Ramos (cell line): ENCODE data around the gene HEXIM1.
"Not testable (repeated sequence)": the region's sequence is repeated elsewhere in the genome, so short reads cannot be mapped to it uniquely, and the experiment has no call there.

Experiments
- in situ Hi-C: fragments of 300-500 bp; cut with MboI; formaldehyde crosslinking; loops from one replicate; pipeline ENCODE4 v1.14.3; 2022; ENCODE audit warnings: low sequenced_read_pairs; ENCODE audit not compliant: unreplicated experiment

Gene HEXIM1

GRCh38 chr17:45111850-45112249, 36.4 kb upstream of the HEXIM1 start:
- in situ Hi-C loops = no loop called here

DNA sequence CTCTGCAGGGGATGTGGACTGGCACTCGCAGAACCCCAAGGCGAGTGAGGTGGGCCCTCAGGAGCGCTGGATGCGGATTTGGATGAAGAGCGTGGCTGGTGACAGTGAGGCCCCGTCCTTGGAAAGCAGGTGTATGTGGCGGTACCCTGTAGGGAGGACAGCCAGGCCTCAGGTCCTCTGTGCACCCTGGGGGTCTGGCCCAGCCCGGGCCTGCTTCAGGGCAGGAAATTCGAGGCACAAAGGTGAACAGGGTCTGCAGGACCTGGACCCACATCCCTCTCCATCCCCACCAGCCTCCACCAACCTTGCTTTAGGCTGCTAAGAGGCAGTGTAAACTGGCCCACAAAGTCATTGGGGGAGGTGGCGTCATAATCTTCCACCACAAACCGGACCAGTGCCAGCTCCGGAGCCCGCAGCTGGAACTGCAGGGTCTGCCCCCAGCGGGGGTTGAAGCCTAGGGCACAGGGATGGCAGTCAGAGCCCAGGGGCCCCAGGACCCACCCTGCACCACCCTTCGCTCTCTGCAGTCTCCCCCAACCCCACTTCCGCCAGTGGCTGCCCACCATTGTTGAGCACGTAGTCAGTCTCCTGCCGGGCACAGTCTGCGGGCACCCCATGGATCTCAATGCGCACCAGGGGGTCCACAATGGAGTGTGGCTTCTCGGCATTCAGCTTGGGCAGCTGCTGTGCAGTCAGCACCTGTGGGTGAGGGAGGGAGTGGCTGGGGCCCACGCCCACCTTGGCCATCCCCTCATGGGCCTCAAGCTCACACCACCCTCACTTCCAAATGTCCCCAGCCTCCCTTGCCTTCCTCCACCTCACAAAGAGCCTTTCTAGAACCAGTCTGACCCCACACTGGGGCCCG, 35.5 kb upstream of the HEXIM1 start:
- in situ Hi-C loops = no loop called here

GRCh38 chr17:45113424-45113754, 34.9 kb upstream of the HEXIM1 start:
- in situ Hi-C loops = no loop called here

DNA sequence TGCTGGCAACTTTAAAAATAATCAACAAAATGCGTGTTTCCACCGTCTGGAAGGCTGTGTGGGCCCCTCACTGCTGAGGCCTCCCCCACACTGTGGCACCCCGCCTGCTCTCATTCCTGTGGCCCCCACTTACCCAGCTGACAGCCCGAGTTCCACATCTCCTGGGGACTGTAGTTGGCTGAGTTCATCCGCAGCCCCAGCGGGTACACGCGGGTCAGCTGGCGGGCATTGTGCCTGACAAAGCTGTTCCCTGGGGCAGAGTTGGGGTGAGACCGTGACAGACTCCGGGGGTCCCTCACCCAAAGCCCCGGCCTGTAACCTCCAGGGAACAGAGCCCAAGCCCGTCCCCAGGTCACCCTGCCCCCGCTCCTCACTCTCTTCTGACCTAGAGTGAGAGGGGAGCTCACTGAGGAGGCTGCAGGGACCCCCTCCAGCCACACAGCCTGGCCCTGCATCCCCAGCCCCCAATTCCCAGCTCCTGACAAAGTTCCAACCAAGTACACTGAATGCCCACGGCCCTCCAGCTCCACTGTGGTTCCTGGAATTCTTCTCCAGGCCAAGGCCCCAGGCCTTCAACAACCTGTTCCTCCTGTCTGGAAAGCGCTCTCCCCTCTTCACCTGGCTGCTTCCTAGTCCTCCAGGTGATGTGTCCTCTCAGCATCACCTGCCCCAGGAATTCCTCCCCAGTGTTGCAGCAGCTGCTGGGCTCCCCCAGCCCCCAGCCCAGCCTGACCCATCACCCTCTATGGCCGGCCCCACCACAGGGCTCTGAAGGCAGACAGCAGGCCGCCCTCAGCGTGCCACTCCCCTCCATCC, 34.0 kb upstream of the HEXIM1 start:
- in situ Hi-C loops = no loop called here

DNA sequence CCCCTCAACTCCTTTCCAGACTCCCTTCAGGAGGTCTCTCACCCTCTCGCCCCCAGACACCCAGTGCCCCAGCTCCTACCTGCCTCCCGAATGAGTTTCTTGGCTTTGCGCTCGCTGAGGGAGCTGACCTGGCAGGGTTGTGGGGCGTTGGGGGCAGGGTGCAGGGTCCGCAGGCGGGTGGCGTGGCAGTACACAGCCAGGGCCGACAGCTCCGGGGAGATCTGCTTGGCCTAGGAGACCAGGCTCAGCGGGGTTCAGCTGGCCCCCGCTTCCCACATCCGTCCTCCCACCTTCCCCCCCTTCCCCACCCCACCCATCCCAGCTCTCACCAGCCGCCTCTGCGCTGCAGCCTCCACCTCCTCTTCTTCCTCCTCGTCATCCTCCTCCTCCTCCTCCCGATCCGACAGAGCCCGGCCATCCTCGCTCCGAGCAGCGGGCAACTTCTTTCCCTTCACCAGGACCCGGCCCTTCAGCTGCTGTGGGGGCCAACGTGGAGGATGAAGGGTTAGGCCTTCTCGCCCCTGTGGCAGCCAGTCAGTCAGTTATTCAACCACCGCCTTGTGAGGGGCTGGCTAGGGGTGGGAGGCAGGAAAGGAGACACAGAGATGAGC, 33.2 kb upstream of the HEXIM1 start:
- in situ Hi-C loops = no loop called here

- in situ Hi-C loops = no loop called here
Observed at GRCh38 chr17:45115871-45116270, 32.4 kb upstream of the HEXIM1 start.

DNA sequence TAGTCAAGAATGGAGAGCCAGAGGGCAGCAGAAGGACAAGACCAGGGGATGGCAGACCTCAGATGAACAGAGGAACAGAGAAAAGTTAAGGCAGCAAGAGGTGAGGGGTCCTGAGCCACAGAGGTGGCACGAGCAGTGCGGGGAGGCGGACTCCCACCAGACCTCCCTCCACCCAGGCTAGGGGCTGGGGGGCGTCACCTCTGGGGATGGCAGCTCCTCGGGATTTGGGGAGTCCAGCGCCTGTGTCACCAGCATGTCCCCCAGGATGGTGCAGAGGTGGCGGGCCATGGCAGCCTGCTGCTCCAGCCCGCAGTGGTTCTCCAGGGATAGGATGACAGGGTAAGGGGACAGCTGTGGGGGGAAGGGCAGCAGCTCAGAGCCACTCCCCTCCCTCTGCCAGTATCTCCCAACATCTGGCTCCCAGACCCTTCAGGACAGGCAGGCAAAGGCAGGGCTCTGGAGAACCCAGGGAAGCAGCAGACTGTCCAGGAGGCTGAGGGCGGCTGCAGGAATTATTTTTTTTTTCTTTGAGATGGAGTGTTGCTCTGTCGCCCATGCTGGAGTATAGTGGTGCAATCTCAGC, 31.8 kb upstream of the HEXIM1 start:
- in situ Hi-C loops = no loop called here

DNA sequence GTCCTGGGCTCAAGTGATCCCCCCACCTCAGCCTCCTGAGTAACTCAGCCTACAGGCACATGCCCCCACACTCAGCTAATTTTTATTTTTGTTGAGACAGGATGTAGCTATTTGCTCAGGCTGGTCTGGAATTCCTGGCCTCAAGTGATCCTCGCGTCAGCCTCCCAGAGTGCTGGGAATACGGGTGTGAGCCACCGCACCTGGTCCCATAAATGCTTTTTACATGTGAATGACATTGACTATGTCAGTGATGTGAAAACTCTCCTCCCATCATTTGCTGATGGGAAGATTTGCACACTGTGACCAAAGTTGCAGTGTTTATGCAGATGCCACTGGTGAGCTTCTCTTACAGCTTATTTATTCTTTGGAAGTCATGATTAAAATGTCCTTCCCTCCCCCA, 30.9 kb upstream of the HEXIM1 start:
- in situ Hi-C loops = no loop called here

DNA sequence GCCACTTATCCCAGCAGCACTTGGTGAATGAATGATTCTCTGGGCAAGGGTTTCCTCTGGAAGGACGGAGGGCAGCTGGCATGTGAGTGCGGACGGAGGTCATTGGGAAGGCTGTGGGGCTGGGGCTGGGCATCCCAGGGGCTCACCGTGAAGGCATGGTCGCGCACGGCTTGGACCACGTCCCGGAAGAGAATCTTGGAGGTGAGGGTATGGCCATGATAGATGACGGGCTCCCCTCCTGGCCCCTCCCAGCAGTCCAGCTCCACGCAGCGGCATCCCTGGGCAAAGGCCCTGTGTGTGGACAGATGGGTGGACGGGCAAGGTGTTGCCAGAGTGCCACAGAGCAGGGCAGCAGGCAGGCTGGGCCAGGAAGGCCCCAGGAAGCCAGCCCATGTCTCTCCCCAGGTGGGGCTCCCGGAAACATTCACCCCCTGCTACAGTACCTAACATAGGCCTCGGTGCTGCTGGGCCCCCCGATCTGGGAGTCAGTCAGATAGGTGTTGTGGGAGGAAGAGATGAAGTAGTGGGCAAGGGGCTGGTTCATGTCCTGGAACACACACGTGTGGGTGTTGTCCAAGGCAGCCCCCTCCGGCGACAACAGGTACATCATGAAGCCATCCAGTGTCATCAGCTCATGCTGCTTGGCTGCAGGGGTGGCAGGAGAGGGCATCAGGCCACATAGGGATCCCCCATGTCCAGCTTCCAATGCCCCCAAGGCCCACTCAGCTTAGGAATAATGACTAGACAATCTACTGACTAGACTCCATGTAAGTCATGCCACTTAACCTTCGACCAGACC, 30.2 kb upstream of the HEXIM1 start:
- in situ Hi-C loops = no loop called here

GRCh38 chr17:45118691-45119090, 29.6 kb upstream of the HEXIM1 start:
- in situ Hi-C loops = no loop called here

DNA sequence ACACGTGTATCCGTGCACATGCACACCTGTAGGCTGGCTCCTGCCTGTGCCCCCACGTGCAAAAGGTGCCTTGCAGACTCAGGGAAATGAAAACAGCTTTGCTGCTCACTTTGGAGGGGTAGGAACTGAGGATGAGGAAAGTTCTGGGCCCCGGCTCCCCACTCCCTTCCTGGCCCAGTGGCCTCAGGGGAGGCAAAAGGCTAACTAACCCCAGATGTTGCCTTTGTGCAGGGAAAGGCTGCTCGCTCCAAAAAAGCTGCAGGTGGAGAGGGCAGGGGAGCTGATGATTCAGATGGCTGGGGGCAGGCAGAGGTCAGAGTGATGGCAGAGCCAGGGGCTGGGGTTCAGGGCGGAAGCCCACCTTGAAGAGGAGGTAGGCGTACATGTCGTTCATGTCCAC, 28.3 kb upstream of the HEXIM1 start:
- in situ Hi-C loops = no loop called here

GRCh38 chr17:45120558-45120957, 27.7 kb upstream of the HEXIM1 start:
- in situ Hi-C loops = no loop called here

DNA sequence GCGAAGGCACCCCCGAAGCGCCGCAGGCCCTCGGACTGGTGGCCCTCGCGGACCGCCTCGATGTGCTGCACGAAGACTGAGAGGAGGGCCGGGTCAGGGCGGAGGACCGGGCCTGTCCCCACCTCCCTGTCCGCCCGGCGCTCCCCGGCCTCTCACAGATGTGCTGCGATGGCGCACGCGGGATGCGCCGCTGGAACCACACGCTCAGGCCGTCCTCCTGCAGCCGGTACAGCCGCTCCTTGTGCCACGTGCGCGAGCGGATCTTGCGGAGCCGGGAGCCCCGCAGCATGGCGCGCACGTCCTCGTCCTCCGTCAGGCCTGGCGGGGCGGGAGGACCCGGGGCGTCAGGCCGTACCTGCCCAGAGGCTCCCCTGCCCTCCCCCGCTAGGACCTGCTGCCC, 27.2 kb upstream of the HEXIM1 start:
- in situ Hi-C loops = no loop called here

- in situ Hi-C loops = no loop called here
Observed at GRCh38 chr17:45123076-45123770, 25.1 kb upstream of the HEXIM1 start.

DNA sequence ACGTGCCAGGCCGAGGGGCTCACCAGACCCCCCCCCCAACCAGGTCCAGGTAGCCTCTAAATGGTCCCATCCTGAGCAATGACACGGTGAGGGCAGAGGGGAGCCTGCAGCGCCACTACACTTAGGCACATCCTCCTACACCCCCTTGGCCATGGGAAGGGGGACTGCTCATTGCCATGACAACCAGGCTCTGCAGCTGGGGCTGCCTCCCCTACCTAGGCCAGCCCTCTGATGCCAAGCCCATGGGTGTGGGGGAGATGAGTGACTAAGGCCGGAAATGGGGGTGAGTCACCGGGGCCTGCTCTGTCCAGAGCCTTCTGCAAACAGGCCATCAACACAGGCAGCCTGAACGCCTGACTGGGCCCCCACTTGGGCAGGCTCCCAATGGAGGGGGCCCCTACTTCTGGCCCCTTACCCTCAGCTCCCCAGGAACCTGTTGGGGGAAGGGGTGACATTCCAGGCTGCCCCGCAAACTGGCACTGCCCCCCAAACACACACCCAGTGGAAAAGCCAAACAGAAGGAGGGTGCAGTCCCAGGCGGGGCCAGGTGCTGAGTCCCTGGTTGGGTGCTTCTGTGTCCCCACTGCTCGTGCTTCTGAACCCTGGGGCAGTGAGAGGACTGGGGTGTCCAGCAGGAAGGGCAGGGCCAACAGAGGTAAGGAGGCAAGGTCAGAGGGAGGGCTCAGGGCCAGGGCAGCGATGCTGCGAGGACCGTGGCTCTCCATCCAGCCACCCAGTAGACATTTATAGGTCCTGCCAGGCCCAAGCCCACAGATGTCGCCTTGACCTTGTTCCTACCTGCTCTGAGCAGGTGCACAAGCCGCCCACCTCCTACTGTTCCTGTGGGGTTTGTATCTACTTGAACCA, 24.1 kb upstream of the HEXIM1 start:
- in situ Hi-C loops = no loop called here

GRCh38 chr17:45124797-45125122, 23.5 kb upstream of the HEXIM1 start:
- in situ Hi-C loops = not testable (repeated sequence)

- in situ Hi-C loops = no loop called here
Observed at GRCh38 chr17:45125509-45125908, 22.8 kb upstream of the HEXIM1 start.

DNA sequence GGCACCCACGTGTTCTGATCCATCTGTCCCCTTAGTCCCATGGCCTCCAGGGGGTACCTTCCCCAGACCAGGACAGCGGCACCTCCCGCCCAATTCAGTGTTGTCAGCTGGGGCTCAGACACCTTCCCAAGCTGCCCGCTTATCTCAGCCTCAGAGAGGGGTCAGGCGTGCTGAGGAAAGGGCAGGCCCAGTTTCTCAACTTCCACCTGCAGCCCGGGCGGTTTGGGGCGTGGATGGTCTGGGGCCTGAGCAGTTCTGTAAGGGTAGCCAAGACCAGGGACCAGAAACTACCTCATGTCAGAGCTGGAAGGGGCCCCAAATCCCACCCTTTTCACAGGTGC, 21.1 kb upstream of the HEXIM1 start:
- in situ Hi-C loops = no loop called here
